GM21576 (cell line): Measurements from ENCODE around the gene CIB4.

Experiments
- ATAC-seq: cut with Tn5 transposase; IDR thresholded peaks from one replicate; pipeline ENCODE4 v1.9.1; 2021; ENCODE audit warnings: mild to moderate bottlenecking, moderate library complexity; ENCODE audit not compliant: unreplicated experiment

The CIB4 gene

GRCh38 chr2:26609839-26610277 lies 31.3 kb downstream of the CIB4 start:
- ATAC-seq: no peak

DNA sequence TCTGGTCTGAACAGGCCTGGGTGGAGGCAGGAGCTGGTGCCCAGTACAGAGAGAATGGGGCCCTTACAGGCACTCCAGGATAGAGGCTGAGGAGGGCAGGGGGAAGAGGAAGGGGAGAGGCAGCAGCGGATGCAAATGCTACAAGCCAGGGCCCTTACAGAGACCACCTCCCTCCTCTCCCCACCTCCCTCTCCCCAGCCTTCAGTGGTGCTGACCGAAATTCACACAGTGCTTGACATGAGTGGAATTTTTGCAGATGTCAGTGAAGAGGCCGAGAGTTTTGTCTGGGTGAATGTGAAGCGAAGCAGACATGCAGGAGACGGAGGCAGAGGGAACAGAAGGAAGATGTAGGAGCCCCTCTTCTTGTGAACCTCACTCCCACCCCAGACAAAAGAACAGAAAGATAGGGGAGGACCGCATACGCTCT lies 31.9 kb downstream of the CIB4 start:
- no peak for ATAC-seq

- no peak for ATAC-seq
Observed at GRCh38 chr2:26608557-26608956, 32.6 kb downstream of the CIB4 start.

GRCh38 chr2:26607698-26608097 lies 33.5 kb downstream of the CIB4 start:
- no peak for ATAC-seq

- no peak for ATAC-seq
Observed at GRCh38 chr2:26606847-26607190, 34.3 kb downstream of the CIB4 start.

DNA sequence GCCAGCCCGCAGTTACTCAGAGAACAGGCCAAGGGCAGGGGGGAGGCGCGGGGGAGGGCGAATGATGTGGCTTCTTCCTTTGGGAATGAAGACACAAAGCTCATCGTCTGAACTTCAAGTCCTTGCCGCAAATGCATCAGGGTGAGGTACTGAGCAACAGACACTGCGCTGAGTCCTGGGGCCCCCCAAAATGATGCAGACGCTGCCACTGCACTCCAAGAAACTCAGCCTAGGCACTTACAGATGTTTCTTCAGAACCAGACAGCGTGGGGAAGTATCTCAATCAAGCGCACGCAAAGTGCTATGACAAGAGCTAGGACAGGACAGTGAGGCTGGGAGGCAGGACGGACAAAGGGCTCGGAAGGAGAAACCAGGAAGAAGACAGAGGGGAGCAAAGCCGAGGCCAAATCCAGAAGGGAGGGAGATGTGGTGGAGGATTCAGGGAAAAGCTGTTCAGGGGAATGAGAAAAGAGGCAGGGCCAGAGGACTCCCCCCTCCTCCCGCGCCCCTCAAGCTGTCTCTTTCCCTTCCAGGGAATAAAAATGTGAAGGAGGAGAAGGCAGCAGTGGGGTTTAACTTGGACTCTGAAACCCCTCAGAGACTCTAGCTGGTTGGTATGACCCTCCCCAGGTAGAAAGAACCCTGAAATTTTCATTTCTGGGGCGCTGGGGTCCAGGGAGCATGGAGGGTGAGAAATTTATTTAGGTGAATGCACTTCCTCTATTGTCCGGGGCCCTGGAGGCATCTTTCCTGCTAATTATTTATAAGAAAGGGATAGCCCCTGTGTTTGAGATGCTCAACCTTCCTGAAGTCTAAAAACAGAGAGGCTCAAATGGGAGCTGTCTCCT lies 34.9 kb downstream of the CIB4 start:
- ATAC-seq: no peak

DNA sequence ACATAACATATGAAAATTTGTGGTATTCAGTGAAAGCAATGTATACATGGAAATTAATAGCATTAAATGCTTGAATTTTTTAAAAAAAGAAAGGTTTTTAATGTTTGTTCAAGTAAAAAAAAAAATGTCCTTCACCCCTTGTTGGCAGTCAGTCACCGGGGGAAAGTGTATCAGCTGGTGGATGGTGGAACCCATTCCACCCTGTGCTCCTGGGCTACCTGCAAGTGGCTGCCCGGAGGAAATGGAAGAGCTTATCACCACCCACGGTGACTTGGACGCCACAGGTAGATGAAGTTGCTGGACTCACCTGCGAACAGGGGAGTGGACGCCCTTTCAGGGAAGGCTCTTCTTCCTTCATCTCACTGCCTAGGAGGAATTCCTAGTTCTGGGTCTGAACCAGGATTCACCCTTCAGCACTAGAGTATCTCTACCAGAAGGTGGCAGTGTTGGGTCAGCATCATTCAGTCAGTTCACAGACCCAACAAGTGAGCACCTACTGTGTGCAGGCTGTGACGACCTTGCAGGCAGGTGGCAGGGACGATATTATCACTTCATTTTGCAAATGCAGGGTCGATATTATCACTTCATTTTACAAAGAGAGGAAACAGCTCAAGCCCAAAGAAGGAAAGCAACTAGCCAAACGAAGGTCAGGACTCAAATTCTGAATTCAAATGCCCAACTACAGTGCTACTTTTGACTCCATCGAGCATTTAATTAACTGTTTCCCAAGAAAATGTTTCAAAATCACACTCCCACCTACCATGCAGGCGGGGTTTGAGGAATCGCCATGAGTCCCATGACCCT lies 35.8 kb downstream of the CIB4 start:
- ATAC-seq: no peak

DNA sequence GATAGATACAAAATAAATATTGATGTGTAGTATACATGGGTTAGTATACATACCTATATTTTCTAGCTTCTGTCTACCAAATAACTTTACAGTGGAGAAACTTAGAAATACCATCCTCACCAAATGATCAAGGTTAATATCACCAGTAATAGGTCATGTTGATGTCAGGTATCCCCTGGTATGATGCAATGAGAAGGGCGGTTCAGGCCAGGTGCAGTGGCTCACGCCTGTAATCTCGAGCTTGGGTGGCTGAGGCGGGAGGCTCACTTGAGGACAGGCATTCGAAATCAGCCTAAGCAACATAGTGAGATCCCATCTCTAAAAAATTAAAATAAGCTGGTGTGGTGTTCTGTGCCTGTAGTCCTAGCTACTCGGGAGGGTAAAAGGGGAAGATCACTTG lies 38.6 kb downstream of the CIB4 start:
- ATAC-seq: no peak

GRCh38 chr2:26599387-26599786 lies 41.8 kb downstream of the CIB4 start:
- no peak for ATAC-seq

DNA sequence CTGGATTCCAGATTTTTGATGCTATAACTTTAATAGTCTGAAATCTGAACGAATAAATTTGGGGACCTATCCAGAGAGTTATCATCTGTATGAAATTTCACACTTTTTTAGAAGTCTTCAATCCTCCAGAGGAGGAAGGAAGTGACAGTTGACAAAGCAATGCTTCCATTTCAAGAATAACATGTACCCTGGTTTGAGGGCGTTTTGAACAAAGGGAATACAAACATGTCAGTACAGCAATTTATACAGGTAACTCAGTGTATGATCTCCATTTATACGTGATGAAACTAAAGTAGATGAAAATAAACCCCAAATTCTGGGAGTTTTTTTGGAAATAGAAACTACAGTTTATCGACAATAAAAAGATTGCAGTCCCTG lies 42.2 kb downstream of the CIB4 start:
- ATAC-seq: no peak

DNA sequence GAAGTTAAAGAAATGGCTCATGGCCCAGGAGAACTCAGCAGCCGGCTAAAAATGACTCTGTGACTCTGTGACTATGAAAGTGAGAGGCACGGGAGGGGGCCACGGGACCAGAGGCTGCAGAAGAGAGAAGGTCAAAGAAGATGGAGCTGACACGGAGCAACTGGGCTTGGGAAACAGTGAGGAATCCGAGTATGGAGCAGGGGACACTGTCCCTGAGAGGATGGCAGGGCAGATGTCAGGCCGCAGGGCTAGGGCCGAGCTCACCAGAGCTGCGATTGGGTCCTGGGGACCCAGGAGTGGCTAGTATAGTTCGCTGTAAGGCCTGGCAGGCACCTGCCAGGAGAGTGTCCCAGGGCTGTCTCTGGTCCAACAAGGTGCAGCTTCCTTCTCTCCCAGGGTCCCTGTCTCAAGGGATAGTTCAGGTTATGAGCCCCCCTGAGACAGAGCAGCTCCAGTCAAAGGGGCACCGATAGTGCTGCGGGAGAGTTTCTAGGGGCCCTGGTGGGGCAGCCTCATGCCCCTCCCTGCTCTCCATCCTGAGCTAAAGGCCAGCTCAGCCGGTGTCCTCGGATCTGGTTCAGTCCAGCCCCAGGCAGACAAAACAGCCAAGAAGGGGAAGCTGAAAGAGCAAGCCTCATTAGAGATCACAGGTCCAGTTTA lies 42.7 kb downstream of the CIB4 start:
- ATAC-seq: no peak

- no peak for ATAC-seq
Observed at GRCh38 chr2:26597197-26597596, 44.0 kb downstream of the CIB4 start.

DNA sequence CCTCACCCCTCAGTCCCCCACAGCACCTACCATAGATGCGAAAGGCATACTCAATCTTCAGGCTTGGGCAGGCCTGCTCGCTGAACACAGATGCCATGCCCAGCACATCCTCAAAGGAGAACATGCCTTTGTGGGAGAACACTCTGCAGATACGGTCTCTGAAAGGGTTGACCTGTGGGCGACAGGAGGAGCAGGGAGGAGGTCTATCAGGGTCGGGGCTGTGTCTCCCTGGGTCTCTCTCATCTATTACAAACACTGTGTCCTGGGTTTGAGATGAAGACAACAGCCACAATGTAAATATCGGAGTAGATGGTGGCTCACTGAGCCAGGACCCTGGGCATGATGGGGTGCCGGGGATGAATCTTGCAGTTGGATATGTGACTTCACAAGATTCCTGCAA lies 46.0 kb downstream of the CIB4 start:
- ATAC-seq: no peak

- ATAC-seq: no peak
Observed at GRCh38 chr2:26591619-26592505, 49.3 kb downstream of the CIB4 start.

DNA sequence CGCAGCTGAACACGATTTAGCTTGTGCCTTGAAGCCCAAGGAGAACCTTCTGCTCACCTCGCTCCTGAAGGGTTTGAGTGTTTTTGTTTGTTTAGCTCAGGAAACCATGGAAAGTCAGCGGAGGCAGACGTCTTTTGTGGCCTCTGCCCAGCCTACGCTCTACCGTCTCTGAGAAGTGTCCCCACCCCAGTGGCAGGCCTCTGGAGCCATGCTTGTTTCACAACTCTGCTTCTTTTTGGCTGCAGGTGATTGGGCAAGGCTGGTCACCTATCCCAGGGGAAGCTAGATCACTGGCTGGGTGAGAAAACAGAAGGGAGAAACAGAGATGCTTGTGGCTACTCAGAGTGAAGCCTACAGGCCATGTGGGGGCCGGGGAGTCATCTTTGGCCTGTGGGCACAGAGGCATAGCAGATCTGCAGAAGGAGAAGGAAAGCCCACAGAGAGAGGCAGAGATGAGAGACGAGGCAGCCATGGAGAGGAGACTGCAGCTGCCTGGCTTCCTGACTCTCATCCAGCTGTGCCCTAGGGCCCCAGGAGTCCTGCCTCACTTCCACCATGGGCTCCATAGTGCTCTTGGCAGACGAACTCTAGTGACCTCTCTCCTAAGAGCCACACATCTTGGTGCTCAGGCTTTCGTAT lies 50.1 kb downstream of the CIB4 start:
- no peak for ATAC-seq

DNA sequence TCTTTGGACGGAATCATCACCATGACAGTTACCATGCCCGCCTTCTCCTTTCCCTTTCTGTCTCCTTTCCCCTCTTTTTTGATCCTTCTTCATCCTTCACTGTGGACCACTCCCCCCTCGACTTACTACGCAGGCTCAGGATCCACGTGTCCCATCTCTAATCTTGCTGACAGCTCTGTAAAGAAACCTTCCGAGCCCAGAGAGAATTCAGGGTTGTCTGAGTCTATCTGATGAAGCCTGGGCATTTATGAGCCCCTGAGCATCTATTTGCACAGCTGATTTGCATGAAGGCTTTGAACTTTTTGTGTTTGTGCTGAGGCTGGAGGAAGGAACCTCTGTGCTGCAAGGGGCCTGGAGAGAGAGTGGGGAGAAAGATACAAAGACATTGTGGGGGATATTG lies 50.7 kb downstream of the CIB4 start:
- ATAC-seq: no peak

DNA sequence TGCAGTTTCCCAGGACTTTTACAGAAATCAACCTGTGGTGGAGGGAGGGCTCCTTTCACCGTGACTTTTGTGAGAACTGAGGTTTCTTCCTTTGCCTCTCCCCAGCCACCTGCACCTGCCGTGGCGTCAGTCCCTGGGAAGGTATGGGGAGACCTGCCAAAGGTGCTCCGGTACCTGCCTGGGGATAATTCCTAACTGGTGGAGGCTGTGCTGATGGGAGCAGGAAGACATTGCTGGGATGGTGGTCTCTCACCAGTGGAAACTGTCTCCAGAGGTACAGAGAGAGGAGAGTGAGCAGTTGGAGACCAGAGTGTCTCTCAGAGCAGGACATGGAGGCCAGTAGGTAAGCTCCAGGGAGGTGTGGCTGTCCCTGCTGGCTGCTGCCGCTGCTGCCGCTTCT lies 52.6 kb downstream of the CIB4 start:
- ATAC-seq: no peak

- ATAC-seq: no peak
Observed at GRCh38 chr2:26587994-26588393, 53.2 kb downstream of the CIB4 start.

DNA sequence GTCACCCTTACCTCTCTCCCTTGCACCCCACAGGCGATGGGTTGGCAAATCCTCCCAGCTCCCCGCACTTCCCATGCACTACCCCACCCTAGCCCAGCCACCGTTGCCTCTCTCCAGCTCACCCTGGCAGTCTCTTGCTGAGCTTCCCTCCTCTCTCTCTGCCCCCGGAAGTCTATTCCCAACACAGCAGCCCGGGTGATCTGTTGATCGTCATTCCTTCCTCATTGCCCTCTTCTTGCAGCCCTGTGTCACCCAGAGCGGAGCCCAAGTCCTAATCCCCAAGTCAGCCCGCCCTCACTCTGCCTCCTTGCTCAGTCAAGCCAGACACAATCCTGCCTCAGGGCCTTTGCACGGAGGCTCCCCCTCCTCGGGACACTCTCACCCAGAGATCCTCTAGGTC lies 55.2 kb downstream of the CIB4 start:
- ATAC-seq: no peak

- ATAC-seq: no peak
Observed at GRCh38 chr2:26585100-26585499, 56.1 kb downstream of the CIB4 start.
